Mesenteric fat pad (tissue), 1 donor: ENCODE data around the gene CDK9. TPM values are rescaled to one million over a fixed set of nuclear protein-coding genes. Genes with fewer than 3 reads are reported as not detected.

Source experiments
- DNase-seq: peaks from one replicate; pipeline ENCODE4 v3.0.0-alpha.2; 2020; ENCODE audit warnings: low spot score
- total RNA-seq: library from RNA; stranded (reverse); fragmentation: NEBNext Ultra II Directional; extraction: Animal tissue kit (Norgen Biotek cat#: 25700); gene quantifications from one replicate; pipeline ENCODE4 v1.2.1, GENCODE V29; 2021
- donor health status: DM: yes; HTN: yes; CAD: no.

CDK9 gene
- total RNA-seq, 1 donor from 2014 or later: 105 TPM

GRCh38 chr9:127802576-127803443 is 17.0 kb downstream of the CDK9 start, which contains the start of gene FPGS:
Gene FPGS, plus strand, starts transcription at chr9:127802882. Its CDS starts 43 bp downstream, at chr9:127802925.
- DNase-seq: peak; percentile 93

- no peak for DNase-seq
These were observed 17.9 kb downstream of the CDK9 start for GRCh38 chr9:127803507-127804352.

- DNase-seq: no peak
These were observed 19.8 kb downstream of the CDK9 start for GRCh38 chr9:127805620-127806019.

- no peak for DNase-seq
These were observed 21.0 kb downstream of the CDK9 start for GRCh38 chr9:127806871-127807270.

- DNase-seq: no peak
These were observed 22.6 kb downstream of the CDK9 start for GRCh38 chr9:127808347-127809001.

GRCh38 chr9:127809002-127809539 is 23.2 kb downstream of the CDK9 start:
- no peak for DNase-seq

GRCh38 chr9:127809540-127810377 is 23.9 kb downstream of the CDK9 start:
- no peak for DNase-seq

- DNase-seq: no peak
These were observed 24.7 kb downstream of the CDK9 start for GRCh38 chr9:127810378-127811187.

GRCh38 chr9:127812011-127812410 is 26.2 kb downstream of the CDK9 start:
- DNase-seq: no peak

GRCh38 chr9:127812936-127813675 is 27.3 kb downstream of the CDK9 start:
- DNase-seq: no peak

- no peak for DNase-seq
These were observed 27.9 kb downstream of the CDK9 start for GRCh38 chr9:127813686-127814226.

- no peak for DNase-seq
These were observed 29.0 kb downstream of the CDK9 start for GRCh38 chr9:127814619-127815511.

- no peak for DNase-seq
These were observed 29.9 kb downstream of the CDK9 start for GRCh38 chr9:127815512-127816361.

GRCh38 chr9:127816362-127816725 is 30.5 kb downstream of the CDK9 start:
- no peak for DNase-seq

GRCh38 chr9:127816728-127817127 is 30.9 kb downstream of the CDK9 start:
- DNase-seq: no peak

GRCh38 chr9:127817881-127818434 is 32.1 kb downstream of the CDK9 start:
- no peak for DNase-seq
